Left lung (tissue), 10 donors: ENCODE data around the gene MORC3. TPM values are rescaled to one million over a fixed set of nuclear protein-coding genes. Genes with fewer than 3 reads are reported as not detected.
"Not testable (repeated sequence)": the region's sequence is repeated elsewhere in the genome, so short reads cannot be mapped to it uniquely, and the experiment has no call there.

ENCODE experiments used
- ATAC-seq: fragments of 200-7000 bp; cut with Tn5 transposase; one replicate; pipeline ENCODE4 v1.9.1; 2020; ENCODE audit warnings: moderate library complexity
- DNase-seq, 4 donors: peaks; one replicate each; pipeline ENCODE4 v3.0.0-alpha.2; 2013 to 2020
- H3K27ac ChIP-seq, 2 donors: fragments of 200-600 bp; sonication (generic) in 1 of 2; one replicate each; pipeline versions ENCODE4 v1.5.0 to v1.8.0; 2020 to 2021
- H3K27me3 ChIP-seq, 2 donors: fragments of 200-600 bp; sonication (generic) in 1 of 2; one replicate each; pipeline versions ENCODE4 v1.5.0 to v1.8.0; 2020 to 2021
- H3K36me3 ChIP-seq, 2 donors: fragments of 200-600 bp; sonication (generic) in 1 of 2; one replicate each; pipeline versions ENCODE4 v1.5.0 to v1.8.0; 2020 to 2021
- H3K4me1 ChIP-seq, 2 donors: fragments of 200-600 bp; one replicate each; pipeline ENCODE4 v1.8.0; 2021
- H3K4me3 ChIP-seq, 2 donors: fragments of 200-600 bp; sonication (generic) in 1 of 2; one replicate each; pipeline versions ENCODE4 v1.5.0 to v1.8.0; 2020 to 2021; ENCODE audit warnings: mild to moderate bottlenecking in 1 of 2
- H3K9me3 ChIP-seq, 2 donors: fragments of 200-600 bp; sonication (generic) in 1 of 2; one replicate each; pipeline versions ENCODE4 v1.5.0 to v1.8.0; 2020 to 2021
- CTCF ChIP-seq, 2 donors: fragments of 200-600 bp; sonication (generic) in 1 of 2; IDR thresholded peaks; one replicate each; pipeline versions ENCODE4 v1.5.0 to v1.8.0; 2021; ENCODE audit warnings: antibody characterized with exemption in 2 of 2
- intact Hi-C, 2 donors: fragments of 100-400 bp; cut with DNase I; formaldehyde crosslinking; loops; one replicate each; pipeline versions ENCODE4 v1.11.2 to v1.14.2; 2022
- polyA plus RNA-seq, 6 donors: library from polyadenylated mRNA; unstranded; fragments of 120-200 nt; gene quantifications; one replicate each; pipeline ENCODE4 v1.2.1, GENCODE V29; 2013; ENCODE audit not compliant: insufficient read length in 6 of 6
- total RNA-seq, 2 donors: library from RNA; stranded (reverse); fragmentation: NEBNext Ultra II Directional; extraction: Animal tissue kit (Norgen Biotek cat#: 25700); gene quantifications; one replicate each; pipeline ENCODE4 v1.2.1, GENCODE V29; 2021
- donor health status: DM: no; HTN: yes; CAD: no.
- donor health status: DM: no; HTN: no; CAD: no.

MORC3 gene
- total and polyA plus RNA-seq, 8 donors: 25.6 to 61.4 (median 48.1) TPM

GRCh38 chr21:36395353-36396111 lies 75.5 kb downstream of the MORC3 start:
- H3K4me3 ChIP-seq: no peak overlapping the region
- peaks cover 0 to 51% of the 10 kb centered on the region in 2 donors for H3K36me3 ChIP-seq
- H3K27me3 ChIP-seq: no peaks in the 10 kb centered on the region
- ATAC-seq: peak; percentile 67
- H3K9me3 ChIP-seq: no peaks in the 10 kb centered on the region
- no peak overlapping the region for H3K27ac ChIP-seq
- intact Hi-C loops: no loop called here
- H3K4me1 ChIP-seq: no peaks in the 10 kb centered on the region
- no peak for DNase-seq
- TF ChIP-seq CTCF (IDR thresholded peaks at IDR 0.05): no peak

GRCh38 chr21:36396325-36396724 lies 76.3 kb downstream of the MORC3 start:
- Histone ChIP-seq H3K27me3 (no peaks in the 10 kb centered on the region), H3K36me3 (peaks cover 0 to 55% of the 10 kb centered on the region in 2 donors), H3K4me3 (no peak overlapping the region), H3K9me3 (no peaks in the 10 kb centered on the region), H3K27ac (no peak overlapping the region), H3K4me1 (no peaks in the 10 kb centered on the region)
- ATAC-seq: no peak
- intact Hi-C loops: no loop called here
- DNase-seq: no peak
- TF ChIP-seq CTCF (IDR thresholded peaks at IDR 0.05): no peak

DNA sequence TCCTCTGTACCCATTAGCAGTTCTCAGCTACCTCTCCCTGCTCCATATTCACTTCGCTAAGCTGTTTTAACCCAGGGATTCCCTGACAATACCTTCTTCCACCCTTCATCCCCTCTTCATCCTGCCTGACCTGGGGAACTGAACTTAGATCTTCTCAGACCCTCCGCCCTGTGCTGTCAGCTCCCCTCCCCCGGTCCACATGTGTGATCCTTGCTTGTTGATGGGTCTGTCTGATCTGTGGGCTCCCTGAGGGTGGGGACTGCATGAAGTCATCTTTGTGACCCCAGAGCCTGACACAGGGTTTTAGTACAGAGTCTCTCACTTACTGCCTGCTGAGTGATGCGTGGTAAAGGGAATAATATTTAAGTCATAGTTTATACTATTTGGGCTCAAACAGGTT lies 77.0 kb downstream of the MORC3 start:
- H3K27me3 ChIP-seq: no peaks in the 10 kb centered on the region
- no peaks in the 10 kb centered on the region for H3K4me1 ChIP-seq
- intact Hi-C loops: no loop called here
- DNase-seq (no peak), ATAC-seq (no peak)
- H3K4me3 ChIP-seq: no peak overlapping the region
- TF ChIP-seq CTCF (IDR thresholded peaks at IDR 0.05): no peak
- H3K36me3 ChIP-seq: peaks cover 0 to 58% of the 10 kb centered on the region in 2 donors
- no peak overlapping the region for H3K27ac ChIP-seq
- no peaks in the 10 kb centered on the region for H3K9me3 ChIP-seq

- no peak for DNase-seq
- intact Hi-C loops: no loop called here
Measured at GRCh38 chr21:36397606-36398005, 77.6 kb downstream of the MORC3 start.

DNA sequence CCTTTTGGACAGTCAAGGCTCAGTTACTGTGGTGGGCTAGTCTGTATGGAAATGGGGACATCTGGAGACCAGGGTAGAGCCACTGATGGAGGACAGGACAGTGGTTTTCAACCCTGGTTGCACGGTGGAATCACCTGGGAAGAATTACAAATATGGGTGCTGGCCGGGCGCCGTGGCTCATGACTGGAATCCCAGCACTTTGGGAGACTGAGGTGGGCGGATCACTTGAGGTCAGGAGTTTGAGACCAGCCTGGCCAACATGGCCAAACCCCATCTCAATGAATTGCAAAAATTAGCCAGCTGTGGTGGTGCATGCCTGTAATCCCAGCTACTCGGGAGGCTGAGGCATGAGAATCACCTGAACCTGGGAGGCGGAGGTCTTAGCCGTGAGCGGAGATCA lies 79.7 kb downstream of the MORC3 start:
- not testable (repeated sequence) for ATAC-seq, H3K27me3 ChIP-seq

More at GRCh38 chr21:36397606-36398005, 77.6 kb downstream of the MORC3 start:
- no peak for TF ChIP-seq CTCF (IDR thresholded peaks at IDR 0.05)
- peaks cover 0 to 64% of the 10 kb centered on the region in 2 donors for H3K36me3 ChIP-seq
- H3K27ac ChIP-seq: no peak overlapping the region
- H3K9me3 ChIP-seq: no peaks in the 10 kb centered on the region
- no peaks in the 10 kb centered on the region for H3K27me3 ChIP-seq
- H3K4me1 ChIP-seq: no peaks in the 10 kb centered on the region
- H3K4me3 ChIP-seq: no peak overlapping the region
- no peak for ATAC-seq

GRCh38 chr21:36400719-36401118 lies 80.7 kb downstream of the MORC3 start:
- no peak for TF ChIP-seq CTCF (IDR thresholded peaks at IDR 0.05)
- Histone ChIP-seq H3K27me3 (no peaks in the 10 kb centered on the region), H3K27ac (no peak overlapping the region), H3K36me3 (peaks cover 0 to 52% of the 10 kb centered on the region in 2 donors), H3K4me3 (no peak overlapping the region), H3K9me3 (no peaks in the 10 kb centered on the region), H3K4me1 (no peaks in the 10 kb centered on the region)
- intact Hi-C loops: no loop called here
- DNase-seq (no peak), ATAC-seq (no peak)

More for the DNA sequence above, 79.7 kb downstream of the MORC3 start:
- H3K4me1 ChIP-seq, H3K27ac ChIP-seq, intact Hi-C loops, H3K9me3 ChIP-seq, DNase-seq, H3K4me3 ChIP-seq: not testable (repeated sequence)
- peaks cover 0 to 59% of the 10 kb centered on the region in 2 donors for H3K36me3 ChIP-seq
